ENCODE measurements around the gene CHST9. TPM values are rescaled to one million over a fixed set of nuclear protein-coding genes. Genes with fewer than 3 reads are reported as not detected.

Gene CHST9
- total and polyA plus RNA-seq, 2 of the 13 experiments (the other 11 are each of a cell fraction or from before 2014, with no cell fraction given): 3.2 to 9.6 TPM

- H3K36me3 ChIP-seq (replicated peaks in 1 of 2; ENCODE audit: control insufficient read depth in 1 of 2, insufficient read depth in 2 of 2, low read length in 2 of 2): no peaks in the 10 kb centered on the region
- CTCF ChIA-PET (ENCODE audit: low intra/inter-chr PET ratio, low total read pairs): no interaction called here
- H3K79me2 ChIP-seq (ENCODE audit: insufficient read depth, low read length): no peaks in the 10 kb centered on the region
- no peak overlapping the region for H3K4me2 ChIP-seq (ENCODE audit: low read depth, low read length)
- H2AFZ ChIP-seq (ENCODE audit: low read length): no peak overlapping the region
- BruUV-seq (replicated peaks): no TSS peak
- WGBS (ENCODE audit: low lambda C conversion rate): 75% methylated on average over 3 of the region's 3 CpGs
- H3K4me1 ChIP-seq (ENCODE audit: insufficient read depth, low read length): no peaks in the 10 kb centered on the region
- H3K27me3 ChIP-seq (ENCODE audit: control insufficient read depth in 1 of 2, insufficient read depth in 2 of 2, low read length in 2 of 2): no peaks in the 10 kb centered on the region
- H3K9ac ChIP-seq (ENCODE audit: insufficient read depth, low read depth, low read length): no peak overlapping the region
- no peaks in the 10 kb centered on the region for H3K9me3 ChIP-seq (ENCODE audit: low read length)
- ATAC-seq: no peak
- no peak for TF ChIP-seq MED8 (CRISPR knock-in tag; IDR thresholded peaks at IDR 0.05; ENCODE audit: insufficient replicate concordance)
- TF ChIP-seq ZNF619 (CRISPR knock-in tag; IDR thresholded peaks at IDR 0.05): no peak
- TF ChIP-seq KLF15 (CRISPR knock-in tag; IDR thresholded peaks at IDR 0.05; ENCODE audit: borderline replicate concordance): no peak
- no peak for TF ChIP-seq SRY (CRISPR knock-in tag; IDR thresholded peaks at IDR 0.05)
- TF ChIP-seq MZF1 (CRISPR knock-in tag; IDR thresholded peaks at IDR 0.05; ENCODE audit: borderline replicate concordance): no peak
- no peak for TF ChIP-seq ZNF816 (CRISPR knock-in tag; IDR thresholded peaks at IDR 0.05; ENCODE audit: borderline replicate concordance)
- TF ChIP-seq ZNF850 (CRISPR knock-in tag; conservative IDR thresholded peaks at IDR 0.05): no peak
- TF ChIP-seq CCDC6 (CRISPR knock-in tag; IDR thresholded peaks at IDR 0.05): no peak
- no peak for TF ChIP-seq PBX2 (CRISPR knock-in tag; IDR thresholded peaks at IDR 0.05)
- TF ChIP-seq ZNF292 (CRISPR knock-in tag; IDR thresholded peaks at IDR 0.05; ENCODE audit: borderline replicate concordance, low read depth): no peak
- H3K4me3 ChIP-seq (replicated peaks in 1 of 3; ENCODE audit: insufficient read depth in 1 of 3, low read depth in 2 of 3, low read length in 3 of 3): no peak overlapping the region
- POLR2A ChIA-PET: no interaction called here
- no peak for DNase-seq (ENCODE audit: low spot score)
- in situ Hi-C loops (cut with HindIII; ENCODE audit: extremely low pct_ligation_motif_present, low pct_unique_long_range_greater_than_20kb): no loop called here
- no peak overlapping the region for H3K27ac ChIP-seq (ENCODE audit: extremely low read length, insufficient read depth, low read length)
- no peaks in the 10 kb centered on the region for H4K20me1 ChIP-seq (ENCODE audit: insufficient read depth, low read length)
- intact Hi-C loops (cut with micrococcal nuclease; ENCODE audit: unreplicated experiment): no loop called here
- no peak for FAIRE-seq
Observed at GRCh38 chr18:26961839-26962238, 223.3 kb downstream of the CHST9 start.
